Neural cell (in vitro differentiated cells): ENCODE measurements around the gene COL13A1.

Source experiments
- CTCF ChIP-seq: fragments of 450-650 bp; IDR thresholded peaks from 2 replicates; pipeline ENCODE4 v1.5.1; 2014; ENCODE audit warnings: antibody characterized with exemption, mild to moderate bottlenecking, moderate library complexity; ENCODE audit not compliant: poor library complexity, severe bottlenecking
- EP300 ChIP-seq: fragments of 450-650 bp; conservative IDR thresholded peaks from 2 replicates; pipeline ENCODE4 v1.6.1; 2014; ENCODE audit warnings: antibody characterized with exemption, mild to moderate bottlenecking, moderate library complexity; ENCODE audit not compliant: poor library complexity, severe bottlenecking
- EZH2 ChIP-seq: fragments of 200-600, 300-800 bp; shearing (Covaris generic), sonication (generic); IDR thresholded peaks from 2 replicates; pipeline ENCODE4 v1.6.1; 2014; ENCODE audit warnings: antibody characterized with exemption, low read length, borderline replicate concordance, mild to moderate bottlenecking; ENCODE audit not compliant: insufficient read depth, poor library complexity, severe bottlenecking
- POLR2AphosphoS5 ChIP-seq: IDR thresholded peaks from 2 replicates; pipeline ENCODE4 v1.6.1; 2012
- RAD21 ChIP-seq: fragments of 450-650 bp; conservative IDR thresholded peaks from 2 replicates; pipeline ENCODE4 v1.6.1; 2014; ENCODE audit warnings: antibody characterized with exemption, mild to moderate bottlenecking, moderate library complexity
- REST ChIP-seq: IDR thresholded peaks from 2 replicates; pipeline ENCODE4 v1.6.1; 2012; ENCODE audit warnings: borderline replicate concordance
- SMC3 ChIP-seq: fragments of 450-650 bp; conservative IDR thresholded peaks from 2 replicates; pipeline ENCODE4 v1.6.1; 2014; ENCODE audit warnings: antibody characterized with exemption, mild to moderate bottlenecking, moderate library complexity; ENCODE audit not compliant: poor library complexity
- TAF1 ChIP-seq: IDR thresholded peaks from 2 replicates; pipeline ENCODE4 v1.6.1; 2012; ENCODE audit warnings: low read depth

- TF ChIP-seq CTCF (no peak), SMC3 (no peak), POLR2AphosphoS5 (no peak), EZH2 (no peak), EP300 (no peak), TAF1 (no peak), RAD21 (no peak), REST (no peak)
Observed at GRCh38 chr10:69847458-69847857, 45.8 kb downstream of the COL13A1 start.
